Mesothelial cell of epicardium (in vitro differentiated cells): Measurements from ENCODE around the gene ITGAE. TPM values are rescaled to one million over a fixed set of nuclear protein-coding genes. Genes with fewer than 3 reads are reported as not detected.

Experiments used
- DNase-seq, 2 experiments: peaks; one replicate each; pipeline ENCODE4 v3.0.0; 2021; ENCODE audit warnings: low spot score in 2 of 2; ENCODE audit not compliant: unreplicated experiment in 2 of 2
- H3K27ac Mint-ChIP-seq: 2 replicates; pipeline ENCODE4 v1.8.0; 2021; ENCODE audit warnings: mixed read lengths
- H3K27me3 Mint-ChIP-seq: 2 replicates; pipeline ENCODE4 v1.8.0; 2021; ENCODE audit warnings: low read depth, mixed read lengths
- H3K36me3 Mint-ChIP-seq: 2 replicates; pipeline ENCODE4 v1.8.0; 2021; ENCODE audit warnings: mixed read lengths
- H3K4me1 Mint-ChIP-seq: 2 replicates; pipeline ENCODE4 v1.8.0; 2021; ENCODE audit warnings: mixed read lengths
- H3K4me3 Mint-ChIP-seq: 2 replicates; pipeline ENCODE4 v1.8.0; 2021; ENCODE audit warnings: mild to moderate bottlenecking, moderate library complexity, mixed read lengths
- H3K9me3 Mint-ChIP-seq: 2 replicates; pipeline ENCODE4 v1.8.0; 2021; ENCODE audit warnings: mixed read lengths
- total RNA-seq: library from RNA; stranded (reverse); gene quantifications from 3 replicates; pipeline ENCODE4 v1.2.1, GENCODE V29; 2021
- TF ChIP-seq, protein P1 (sequence below): fragments of 200-600 bp; sonication (generic); IDR thresholded peaks from one replicate; pipeline ENCODE4 v1.5.0; 2021; ENCODE audit warnings: antibody characterized with exemption; ENCODE audit not compliant: unreplicated experiment

The ITGAE gene
- total RNA-seq, 1 donor from 2014 or later = 20.4 TPM

DNA sequence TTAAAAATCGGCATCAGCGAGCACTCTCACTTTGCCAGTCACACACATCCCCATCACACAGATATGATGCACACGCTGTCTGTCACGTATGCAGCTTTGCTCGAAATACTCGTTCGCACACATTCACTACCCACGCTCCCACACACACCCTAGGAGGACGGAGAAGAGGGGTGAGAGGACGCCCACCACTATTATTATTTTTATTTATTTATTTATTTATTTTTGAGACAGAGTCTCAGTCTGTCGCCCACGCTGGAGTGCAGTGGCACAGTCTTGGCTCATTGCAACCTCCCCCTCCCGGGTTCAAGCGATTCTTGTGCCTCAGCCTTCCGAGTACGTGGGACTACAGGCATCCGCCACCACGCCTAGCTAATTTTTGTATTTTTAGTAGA lies 46.9 kb downstream of the ITGAE start:
- H3K27ac Mint-ChIP-seq = peak overlapping the region; percentile 73
- H3K27me3 Mint-ChIP-seq = no peaks in the 10 kb centered on the region
- peak overlapping the region; percentile 55 for H3K4me3 Mint-ChIP-seq

DNA sequence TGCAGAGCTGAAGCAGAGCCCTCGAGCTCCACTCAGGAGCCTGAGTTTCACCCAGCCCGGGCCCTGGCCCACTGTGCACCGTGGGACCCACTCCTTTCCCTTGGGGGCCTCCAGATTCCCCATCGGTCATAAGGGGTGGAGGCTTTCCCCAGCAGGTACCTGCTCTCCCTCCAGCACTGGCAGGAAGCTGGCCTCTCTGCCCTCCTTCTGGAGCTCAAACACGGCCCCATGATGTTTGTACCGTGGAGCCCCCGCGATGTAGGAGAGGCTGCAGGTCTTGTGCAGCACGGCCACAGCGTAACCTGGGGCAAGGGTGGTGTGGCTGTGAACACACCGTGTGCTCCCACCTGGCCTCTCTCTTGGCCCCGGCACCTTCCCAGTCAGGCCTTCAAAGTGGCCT lies 47.4 kb downstream of the ITGAE start:
- H3K4me3 Mint-ChIP-seq = no peak overlapping the region

More for the DNA sequence above, 46.9 kb downstream of the ITGAE start:
- Mint-ChIP-seq H3K4me1 (peaks cover 6% of the 10 kb centered on the region), H3K9me3 (no peaks in the 10 kb centered on the region), H3K36me3 (no peaks in the 10 kb centered on the region)
- TF ChIP-seq, protein P1, sequence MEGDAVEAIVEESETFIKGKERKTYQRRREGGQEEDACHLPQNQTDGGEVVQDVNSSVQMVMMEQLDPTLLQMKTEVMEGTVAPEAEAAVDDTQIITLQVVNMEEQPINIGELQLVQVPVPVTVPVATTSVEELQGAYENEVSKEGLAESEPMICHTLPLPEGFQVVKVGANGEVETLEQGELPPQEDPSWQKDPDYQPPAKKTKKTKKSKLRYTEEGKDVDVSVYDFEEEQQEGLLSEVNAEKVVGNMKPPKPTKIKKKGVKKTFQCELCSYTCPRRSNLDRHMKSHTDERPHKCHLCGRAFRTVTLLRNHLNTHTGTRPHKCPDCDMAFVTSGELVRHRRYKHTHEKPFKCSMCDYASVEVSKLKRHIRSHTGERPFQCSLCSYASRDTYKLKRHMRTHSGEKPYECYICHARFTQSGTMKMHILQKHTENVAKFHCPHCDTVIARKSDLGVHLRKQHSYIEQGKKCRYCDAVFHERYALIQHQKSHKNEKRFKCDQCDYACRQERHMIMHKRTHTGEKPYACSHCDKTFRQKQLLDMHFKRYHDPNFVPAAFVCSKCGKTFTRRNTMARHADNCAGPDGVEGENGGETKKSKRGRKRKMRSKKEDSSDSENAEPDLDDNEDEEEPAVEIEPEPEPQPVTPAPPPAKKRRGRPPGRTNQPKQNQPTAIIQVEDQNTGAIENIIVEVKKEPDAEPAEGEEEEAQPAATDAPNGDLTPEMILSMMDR = no peak
- DNase-seq = no peak

DNA sequence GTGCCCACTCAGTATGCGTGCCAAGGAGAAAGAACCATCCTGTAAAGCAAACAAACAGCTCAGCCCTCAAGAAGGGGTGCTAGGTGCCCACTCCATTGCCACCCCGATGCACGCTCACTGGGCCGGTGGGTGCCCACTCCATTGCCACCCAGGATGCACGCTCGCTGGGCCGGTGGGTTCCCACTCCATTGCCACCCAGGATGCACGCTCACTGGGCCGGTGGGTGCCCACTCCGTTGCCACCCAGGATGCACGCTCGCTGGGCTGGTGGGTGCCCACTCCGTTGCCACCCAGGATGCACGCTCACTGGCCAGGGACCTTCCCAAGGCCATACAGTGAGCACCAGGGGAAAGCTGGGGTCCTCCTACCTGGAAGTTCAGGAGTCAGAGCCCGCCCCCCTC lies 49.2 kb downstream of the ITGAE start:
- peaks cover 3% of the 10 kb centered on the region for H3K27me3 Mint-ChIP-seq

More for the DNA sequence above, 47.4 kb downstream of the ITGAE start:
- no peaks in the 10 kb centered on the region for H3K9me3 Mint-ChIP-seq
- H3K36me3 Mint-ChIP-seq = no peaks in the 10 kb centered on the region
- TF ChIP-seq, protein P1 = no peak
- H3K4me1 Mint-ChIP-seq = peaks cover 6% of the 10 kb centered on the region
- no peak overlapping the region for H3K27ac Mint-ChIP-seq
- no peak for DNase-seq
- H3K27me3 Mint-ChIP-seq = peaks cover 3% of the 10 kb centered on the region

DNA sequence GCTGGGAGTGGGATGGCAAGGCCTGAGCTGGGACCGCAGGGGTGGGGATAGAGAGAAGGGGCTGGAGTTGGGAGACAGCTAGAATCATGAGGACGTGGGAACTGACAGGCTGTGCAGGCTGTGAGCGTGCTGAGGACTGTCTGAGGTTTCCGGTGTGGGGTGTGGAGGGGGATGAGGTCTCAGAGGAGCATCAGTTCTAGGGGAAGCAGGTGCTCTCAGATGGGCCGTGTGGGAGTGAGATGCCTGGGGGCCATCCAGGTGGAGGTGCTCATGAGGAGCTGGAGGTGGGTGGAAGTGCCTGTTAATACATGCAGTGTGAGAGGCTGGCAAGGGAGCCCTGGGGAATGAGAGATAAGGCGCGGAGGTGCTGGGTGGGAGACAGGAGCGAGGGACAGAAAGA lies 50.1 kb downstream of the ITGAE start:
- TF ChIP-seq, protein P1 = no peak
- H3K27me3 Mint-ChIP-seq = peaks cover 3% of the 10 kb centered on the region
- H3K36me3 Mint-ChIP-seq = no peaks in the 10 kb centered on the region
- peaks cover 6% of the 10 kb centered on the region for H3K4me1 Mint-ChIP-seq
- no peak for DNase-seq
- no peaks in the 10 kb centered on the region for H3K9me3 Mint-ChIP-seq
- no peak overlapping the region for H3K4me3 Mint-ChIP-seq
- no peak overlapping the region for H3K27ac Mint-ChIP-seq

More for the DNA sequence above, 49.2 kb downstream of the ITGAE start:
- Mint-ChIP-seq H3K27ac (no peak overlapping the region), H3K4me3 (no peak overlapping the region), H3K36me3 (no peaks in the 10 kb centered on the region), H3K4me1 (peaks cover 6% of the 10 kb centered on the region), H3K9me3 (no peaks in the 10 kb centered on the region)
- no peak for DNase-seq
- TF ChIP-seq, protein P1 = no peak

DNA sequence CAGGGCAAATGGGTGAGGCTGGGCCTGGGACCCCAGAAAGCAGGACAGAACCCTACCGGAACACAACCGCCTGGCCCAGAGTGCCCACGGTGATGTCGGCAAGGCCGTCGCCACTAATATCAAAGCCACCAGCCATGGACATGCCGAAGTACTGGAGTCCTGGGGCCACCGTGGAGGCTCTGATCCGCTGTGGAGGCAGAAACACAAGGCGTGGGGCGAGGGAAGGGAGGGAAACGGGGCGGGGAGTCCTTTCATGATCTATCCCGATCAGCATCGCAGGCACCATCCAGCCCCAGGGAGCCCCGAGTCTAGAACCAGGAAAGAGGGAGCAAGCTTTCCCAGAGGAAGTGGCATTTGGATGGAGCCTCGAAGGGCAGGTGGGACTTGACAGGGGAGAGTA lies 50.7 kb downstream of the ITGAE start:
- DNase-seq = no peak
- Mint-ChIP-seq H3K27ac (no peak overlapping the region), H3K36me3 (no peaks in the 10 kb centered on the region), H3K4me1 (peaks cover 3% of the 10 kb centered on the region), H3K27me3 (peaks cover 3% of the 10 kb centered on the region), H3K4me3 (no peak overlapping the region), H3K9me3 (no peaks in the 10 kb centered on the region)
- TF ChIP-seq, protein P1 = no peak

DNA sequence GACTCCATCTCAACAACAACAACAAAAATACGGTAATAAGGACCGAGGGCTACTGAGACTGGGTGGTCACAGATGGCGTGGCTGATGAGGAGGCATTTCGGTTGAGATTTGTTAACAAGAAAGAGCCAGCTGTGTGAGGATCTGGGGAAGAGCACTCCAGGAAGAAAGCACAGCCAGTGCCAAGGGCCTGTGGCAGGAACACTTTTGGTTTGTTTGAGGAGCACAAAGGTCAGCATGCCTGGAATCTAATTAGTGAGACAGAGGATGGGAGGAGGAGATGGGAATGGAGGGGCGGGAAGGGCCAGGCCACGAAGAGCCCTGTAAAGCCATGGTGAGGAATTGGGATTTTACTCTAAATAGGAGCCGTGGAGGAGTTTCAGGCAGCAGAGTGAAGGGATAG lies 52.4 kb downstream of the ITGAE start:
- H3K4me1 Mint-ChIP-seq = no peaks in the 10 kb centered on the region
- no peak overlapping the region for H3K27ac Mint-ChIP-seq
- H3K36me3 Mint-ChIP-seq = no peaks in the 10 kb centered on the region
- TF ChIP-seq, protein P1 = no peak
- no peak overlapping the region for H3K4me3 Mint-ChIP-seq
- H3K9me3 Mint-ChIP-seq = no peaks in the 10 kb centered on the region
- no peak for DNase-seq
- peaks cover 3% of the 10 kb centered on the region for H3K27me3 Mint-ChIP-seq
